ENCODE measurements around the gene CPNE9. TPM values are rescaled to one million over a fixed set of nuclear protein-coding genes. Genes with fewer than 3 reads are reported as not detected.

The CPNE9 gene
- polyA plus RNA-seq, 1 of the 3 experiments (the other 2 are of a cell fraction): 0.03 TPM

DNA sequence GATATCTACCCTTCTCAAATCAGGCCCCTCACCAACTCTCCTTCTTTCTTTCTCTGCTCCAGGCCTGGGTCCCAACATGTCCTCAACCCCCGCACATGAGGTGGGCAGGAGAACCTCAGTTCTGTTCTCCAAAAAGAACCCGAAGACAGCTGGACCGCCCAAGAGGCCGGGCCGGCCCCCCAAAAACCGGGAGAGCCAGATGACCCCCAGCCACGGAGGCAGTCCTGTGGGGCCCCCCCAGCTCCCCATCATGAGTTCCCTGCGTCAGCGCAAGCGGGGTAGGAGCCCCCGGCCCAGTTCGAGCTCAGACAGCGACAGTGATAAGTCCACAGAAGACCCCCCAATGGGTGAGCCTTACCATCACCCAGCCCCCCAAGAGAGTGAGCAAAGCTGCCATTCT is 40.5 kb downstream of the CPNE9 start:
- TF ChIP-seq, protein P1, sequence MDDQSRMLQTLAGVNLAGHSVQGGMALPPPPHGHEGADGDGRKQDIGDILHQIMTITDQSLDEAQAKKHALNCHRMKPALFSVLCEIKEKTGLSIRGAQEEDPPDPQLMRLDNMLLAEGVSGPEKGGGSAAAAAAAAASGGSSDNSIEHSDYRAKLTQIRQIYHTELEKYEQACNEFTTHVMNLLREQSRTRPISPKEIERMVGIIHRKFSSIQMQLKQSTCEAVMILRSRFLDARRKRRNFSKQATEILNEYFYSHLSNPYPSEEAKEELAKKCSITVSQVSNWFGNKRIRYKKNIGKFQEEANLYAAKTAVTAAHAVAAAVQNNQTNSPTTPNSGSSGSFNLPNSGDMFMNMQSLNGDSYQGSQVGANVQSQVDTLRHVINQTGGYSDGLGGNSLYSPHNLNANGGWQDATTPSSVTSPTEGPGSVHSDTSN (IDR thresholded peaks at IDR 0.05): no peak
- TF ChIP-seq, protein P2, sequence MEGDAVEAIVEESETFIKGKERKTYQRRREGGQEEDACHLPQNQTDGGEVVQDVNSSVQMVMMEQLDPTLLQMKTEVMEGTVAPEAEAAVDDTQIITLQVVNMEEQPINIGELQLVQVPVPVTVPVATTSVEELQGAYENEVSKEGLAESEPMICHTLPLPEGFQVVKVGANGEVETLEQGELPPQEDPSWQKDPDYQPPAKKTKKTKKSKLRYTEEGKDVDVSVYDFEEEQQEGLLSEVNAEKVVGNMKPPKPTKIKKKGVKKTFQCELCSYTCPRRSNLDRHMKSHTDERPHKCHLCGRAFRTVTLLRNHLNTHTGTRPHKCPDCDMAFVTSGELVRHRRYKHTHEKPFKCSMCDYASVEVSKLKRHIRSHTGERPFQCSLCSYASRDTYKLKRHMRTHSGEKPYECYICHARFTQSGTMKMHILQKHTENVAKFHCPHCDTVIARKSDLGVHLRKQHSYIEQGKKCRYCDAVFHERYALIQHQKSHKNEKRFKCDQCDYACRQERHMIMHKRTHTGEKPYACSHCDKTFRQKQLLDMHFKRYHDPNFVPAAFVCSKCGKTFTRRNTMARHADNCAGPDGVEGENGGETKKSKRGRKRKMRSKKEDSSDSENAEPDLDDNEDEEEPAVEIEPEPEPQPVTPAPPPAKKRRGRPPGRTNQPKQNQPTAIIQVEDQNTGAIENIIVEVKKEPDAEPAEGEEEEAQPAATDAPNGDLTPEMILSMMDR (IDR thresholded peaks at IDR 0.05): no peak
- no peak for TF ChIP-seq NFIC (IDR thresholded peaks at IDR 0.05; ENCODE audit: borderline replicate concordance)
- no peak for TF ChIP-seq RFX5 (IDR thresholded peaks at IDR 0.05; ENCODE audit: low read length)
- TF ChIP-seq SIN3A (IDR thresholded peaks at IDR 0.05; ENCODE audit: borderline replicate concordance, low read depth, low read length): no peak
- no peak for TF ChIP-seq POLR2AphosphoS5 (IDR thresholded peaks at IDR 0.05; ENCODE audit: low read depth, low read length)
- no peak for TF ChIP-seq EP300 (IDR thresholded peaks at IDR 0.05; ENCODE audit: borderline replicate concordance in 1 of 2, low read depth in 1 of 2, low read length in 1 of 2)
- TF ChIP-seq SMC3 (IDR thresholded peaks at IDR 0.05; ENCODE audit: low read depth, low read length): no peak
- no peak for TF ChIP-seq EZH2phosphoT487 (IDR thresholded peaks at IDR 0.05; ENCODE audit: borderline replicate concordance, low read depth)
- no peak for TF ChIP-seq CHD2 (IDR thresholded peaks at IDR 0.05; ENCODE audit: low read length, partially characterized antibody)
- TF ChIP-seq TAF1 (IDR thresholded peaks at IDR 0.05; ENCODE audit: borderline replicate concordance, low read depth, low read length): no peak
- no peak for TF ChIP-seq RAD21 (IDR thresholded peaks at IDR 0.05; ENCODE audit: low read length)
- no peak for TF ChIP-seq GABPA (IDR thresholded peaks at IDR 0.05; ENCODE audit: low read depth)
- no peak for TF ChIP-seq YY1 (IDR thresholded peaks at IDR 0.05; ENCODE audit: low read depth)
- TF ChIP-seq, protein P3, sequence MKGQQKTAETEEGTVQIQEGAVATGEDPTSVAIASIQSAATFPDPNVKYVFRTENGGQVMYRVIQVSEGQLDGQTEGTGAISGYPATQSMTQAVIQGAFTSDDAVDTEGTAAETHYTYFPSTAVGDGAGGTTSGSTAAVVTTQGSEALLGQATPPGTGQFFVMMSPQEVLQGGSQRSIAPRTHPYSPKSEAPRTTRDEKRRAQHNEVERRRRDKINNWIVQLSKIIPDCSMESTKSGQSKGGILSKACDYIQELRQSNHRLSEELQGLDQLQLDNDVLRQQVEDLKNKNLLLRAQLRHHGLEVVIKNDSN (IDR thresholded peaks at IDR 0.05; ENCODE audit: borderline replicate concordance, low read depth): no peak
- TF ChIP-seq NRF1 (IDR thresholded peaks at IDR 0.05; ENCODE audit: low read depth, low read length): no peak
- no peak for TF ChIP-seq TCF12 (IDR thresholded peaks at IDR 0.05)
- no peak for TF ChIP-seq MXI1 (IDR thresholded peaks at IDR 0.05; ENCODE audit: low read depth, low read length)
- no peak for TF ChIP-seq ELF1 (IDR thresholded peaks at IDR 0.05)
- TF ChIP-seq, protein P4, sequence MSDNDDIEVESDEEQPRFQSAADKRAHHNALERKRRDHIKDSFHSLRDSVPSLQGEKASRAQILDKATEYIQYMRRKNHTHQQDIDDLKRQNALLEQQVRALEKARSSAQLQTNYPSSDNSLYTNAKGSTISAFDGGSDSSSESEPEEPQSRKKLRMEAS (IDR thresholded peaks at IDR 0.05; ENCODE audit: low read depth): no peak
- H3K9me3 ChIP-seq: no peaks in the 10 kb centered on the region
- H3K27me3 ChIP-seq (ENCODE audit: insufficient read depth): no peaks in the 10 kb centered on the region
- no peaks in the 10 kb centered on the region for H4K20me1 ChIP-seq (ENCODE audit: insufficient read depth)
- H2AFZ ChIP-seq (ENCODE audit: low read depth): no peak overlapping the region
- no peak overlapping the region for H3K27ac ChIP-seq (ENCODE audit: low read depth in 2 of 2, low read length in 1 of 2)
- peaks cover 13% of the 10 kb centered on the region; the same call in 1 of the 2 replicates for H3K79me2 ChIP-seq (ENCODE audit: insufficient read depth)
- peaks cover 51 to 88% of the 10 kb centered on the region in 2 experiments for H3K36me3 ChIP-seq (replicated peaks in 1 of 2; ENCODE audit: control insufficient read depth in 1 of 2, insufficient read depth in 2 of 2, low read length in 1 of 2)
- peaks cover 35% of the 10 kb centered on the region for H3F3A ChIP-seq (replicated peaks; ENCODE audit: insufficient read depth)
- no peak overlapping the region for H3K9ac ChIP-seq
- DNase-seq: no peak
- H3K4me3 ChIP-seq (ENCODE audit: low read depth in 2 of 2, low read length in 1 of 2): no peak overlapping the region
- H3K4me2 ChIP-seq: no peak overlapping the region
- H3K9me2 ChIP-seq: no peaks in the 10 kb centered on the region
- ChIA-PET POLR2A (interaction anchor here (0.6 to 1.3 kb wide), 2 partner anchors 9 to 11 kb away, joined by 3 to 4 read pairs; no protein-coding TSS in a partner anchor), CTCF (interaction anchor here (1.8 kb wide), 1 partner anchor 241 kb away, joined by 4 read pairs; no protein-coding TSS in a partner anchor)
- 91% methylated on average over 8 of the region's 13 CpGs for WGBS (ENCODE audit: low lambda C conversion rate)
- H3K4me1 ChIP-seq (ENCODE audit: control insufficient read depth in 1 of 2, insufficient read depth in 2 of 2, low read depth in 1 of 2, low read length in 1 of 2): peaks cover 2 to 21% of the 10 kb centered on the region in 2 experiments
